Stomach smooth muscle (tissue), 2 donors: ENCODE results near the gene C9orf72.
A peak's percentile ranks its signal among the peaks of the same experiment; 100 is the strongest.

ENCODE experiments used
- H3K27ac ChIP-seq: one replicate; pipeline ENCODE4 v1.7.0; 2013; ENCODE audit warnings: mild to moderate bottlenecking, low read length, inconsistent platforms
- H3K27me3 ChIP-seq, 2 donors: one replicate each; pipeline ENCODE4 v1.7.0; 2013; ENCODE audit warnings: low read length in 2 of 2; ENCODE audit not compliant: insufficient read depth in 2 of 2, control insufficient read depth in 1 of 2
- H3K36me3 ChIP-seq, 2 donors: one replicate each; pipeline ENCODE4 v1.7.0; 2013; ENCODE audit warnings: low read length in 2 of 2; ENCODE audit not compliant: control insufficient read depth in 2 of 2, insufficient read depth in 2 of 2
- H3K4me1 ChIP-seq: one replicate; pipeline ENCODE4 v1.7.0; 2013; ENCODE audit warnings: low read length; ENCODE audit not compliant: control insufficient read depth, insufficient read depth
- H3K4me3 ChIP-seq, 2 donors: one replicate each; pipeline ENCODE4 v1.7.0; 2013; ENCODE audit warnings: low read length in 2 of 2
- H3K9ac ChIP-seq, 2 donors: one replicate each; pipeline ENCODE4 v1.7.0; 2013; ENCODE audit warnings: low read length in 2 of 2, mild to moderate bottlenecking in 1 of 2
- H3K9me3 ChIP-seq, 2 donors: one replicate each; pipeline ENCODE4 v1.7.0; 2013; ENCODE audit warnings: low read length in 2 of 2; ENCODE audit not compliant: control insufficient read depth in 2 of 2
- donor health status: healthy.
- donor health status: Pancreatic carcinoma.

The C9orf72 gene

DNA sequence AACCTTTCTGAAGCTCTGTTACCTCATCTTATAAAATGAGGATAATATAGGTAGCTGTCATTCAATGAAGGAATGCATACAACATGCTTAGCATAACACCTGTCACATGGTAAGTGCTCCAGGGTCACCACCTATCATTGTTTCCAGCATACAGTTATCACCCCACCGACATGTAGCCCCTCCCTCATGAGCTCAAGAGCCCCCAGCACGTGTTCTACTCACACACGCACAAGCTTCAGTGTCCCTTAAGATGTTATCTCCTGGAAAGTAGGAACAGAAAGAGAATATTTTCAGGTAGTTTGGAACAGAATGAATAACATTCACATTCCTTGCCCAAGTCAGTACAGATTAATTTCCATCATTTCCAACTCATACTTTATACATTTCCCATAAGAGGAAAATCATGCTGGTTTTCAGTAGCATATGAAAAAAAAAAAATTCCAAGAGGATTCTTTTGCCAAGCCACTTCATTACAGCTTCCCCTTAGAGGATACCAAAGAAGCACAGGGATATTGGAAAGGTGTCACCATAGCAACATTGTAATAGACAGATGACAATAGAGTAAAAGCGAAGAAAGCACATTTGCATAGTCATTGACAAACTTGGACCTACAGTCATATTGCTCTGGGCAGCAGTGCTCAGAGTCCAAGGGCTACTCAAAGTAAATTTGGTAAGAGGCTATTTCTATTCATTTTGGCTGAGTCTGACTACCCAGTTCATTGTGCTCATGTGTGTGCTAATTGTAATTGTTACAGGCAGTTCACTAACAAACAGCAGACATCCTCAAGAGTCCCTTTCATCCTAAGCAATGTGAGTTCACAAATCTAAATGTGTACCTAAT lies 42.1 kb downstream of the C9orf72 start:
- H3K36me3 ChIP-seq = no peaks in the 10 kb centered on the region
- no peak overlapping the region for H3K4me3 ChIP-seq
- H3K9me3 ChIP-seq = no peaks in the 10 kb centered on the region
- peaks cover 41% of the 10 kb centered on the region for H3K4me1 ChIP-seq
- H3K9ac ChIP-seq = no peak overlapping the region
- H3K27me3 ChIP-seq = no peaks in the 10 kb centered on the region
- H3K27ac ChIP-seq = no peak overlapping the region

GRCh38 chr9:27529316-27530278 lies 43.7 kb downstream of the C9orf72 start, which contains the start of gene MOB3B:
MOB3B (minus strand) TSS chr9:27529814; CDS start chr9:27455550, 74,264 bp downstream.
- Histone ChIP-seq H3K4me3 (peak within 1 kb of the TSS; percentile 84 to 93), H3K9me3 (no peaks in the 10 kb centered on the region), H3K9ac (peak within 1 kb of the TSS; percentile 89 to 95), H3K36me3 (peaks cover 0 to 2% of the 10 kb centered on the region in 2 donors), H3K4me1 (peaks cover 30% of the 10 kb centered on the region), H3K27me3 (no peaks in the 10 kb centered on the region), H3K27ac (peak within 1 kb of the TSS; percentile 95)

GRCh38 chr9:27528886-27529315 lies 44.4 kb downstream of the C9orf72 start:
- peak overlapping the region; percentile 89 to 95 for H3K9ac ChIP-seq
- peak overlapping the region; percentile 95 for H3K27ac ChIP-seq
- H3K4me1 ChIP-seq = peaks cover 24% of the 10 kb centered on the region

DNA sequence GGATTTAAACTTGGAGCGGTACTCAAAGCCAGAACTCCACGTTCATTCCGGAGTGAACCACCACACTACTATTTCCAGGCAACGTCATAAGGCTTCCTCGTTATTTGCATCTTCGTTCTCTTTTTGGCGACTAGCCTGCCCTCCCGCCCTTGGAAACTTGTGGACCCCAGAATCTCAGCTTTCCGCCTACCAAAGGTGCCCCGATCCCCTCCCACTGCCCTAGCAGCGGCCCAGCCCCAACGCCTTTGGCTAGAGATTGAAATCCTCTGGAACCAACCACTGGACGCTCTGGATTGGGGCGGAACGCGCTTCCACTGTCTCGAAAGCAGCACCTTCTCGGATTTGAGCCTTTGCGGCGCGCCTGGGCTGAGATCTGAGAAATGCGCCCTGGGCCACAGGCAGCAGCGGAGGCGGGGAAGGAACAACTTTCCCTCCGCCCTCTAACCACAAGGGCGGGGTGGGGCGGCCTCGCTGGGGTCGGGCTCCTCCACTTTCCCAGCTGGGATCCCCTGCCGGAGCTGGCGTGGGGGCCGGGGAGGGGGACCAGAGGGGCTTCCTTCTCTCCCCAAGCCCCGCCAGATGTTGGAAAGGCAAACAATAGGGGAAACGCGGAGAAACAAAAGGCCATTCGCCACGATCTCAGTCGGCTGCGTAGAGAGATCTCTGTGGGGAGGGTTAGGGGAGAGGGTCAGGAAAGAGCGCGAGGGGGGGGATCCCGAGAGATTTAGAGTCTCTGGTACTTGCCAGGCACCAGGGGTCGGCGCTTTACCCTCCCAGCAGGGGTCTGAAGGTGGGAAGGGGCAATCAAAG lies 45.0 kb downstream of the C9orf72 start:
- Histone ChIP-seq H3K27ac (peak overlapping the region; percentile 95), H3K27me3 (no peaks in the 10 kb centered on the region), H3K4me3 (peak overlapping the region; percentile 84 to 93), H3K36me3 (peaks cover 0 to 2% of the 10 kb centered on the region in 2 donors), H3K9ac (peak overlapping the region; percentile 89 to 95), H3K9me3 (no peaks in the 10 kb centered on the region), H3K4me1 (peaks cover 19% of the 10 kb centered on the region)

More at GRCh38 chr9:27528886-27529315, 44.4 kb downstream of the C9orf72 start:
- Histone ChIP-seq H3K9me3 (no peaks in the 10 kb centered on the region), H3K4me3 (peak overlapping the region; percentile 84 to 93), H3K36me3 (peaks cover 0 to 2% of the 10 kb centered on the region in 2 donors), H3K27me3 (no peaks in the 10 kb centered on the region)

DNA sequence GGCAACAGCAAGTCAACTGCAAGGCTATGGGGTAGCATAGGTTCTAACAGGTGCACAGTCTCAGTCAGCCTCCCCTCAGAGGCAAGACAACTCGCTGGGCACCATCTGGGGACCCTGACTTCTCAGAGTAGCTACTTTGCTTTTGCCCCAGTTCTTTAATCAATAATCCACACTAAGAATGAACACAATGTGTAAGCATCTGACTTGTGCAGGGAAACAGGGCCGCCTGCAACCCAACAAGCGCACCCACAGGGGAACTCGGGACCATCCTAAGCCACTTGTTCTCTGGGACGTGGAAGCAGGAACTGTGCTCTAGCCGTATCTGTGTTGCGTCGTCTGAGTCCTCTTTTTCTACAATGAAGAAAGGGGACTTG lies 45.6 kb downstream of the C9orf72 start:
- Histone ChIP-seq H3K9me3 (no peaks in the 10 kb centered on the region), H3K4me1 (peaks cover 18% of the 10 kb centered on the region), H3K27me3 (no peaks in the 10 kb centered on the region), H3K9ac (peak overlapping the region; percentile 71 to 89), H3K4me3 (peak overlapping the region; percentile 84 to 93), H3K36me3 (peaks cover 0 to 2% of the 10 kb centered on the region in 2 donors), H3K27ac (peak overlapping the region; percentile 95)

GRCh38 chr9:27524236-27524635 lies 49.0 kb downstream of the C9orf72 start, which contains the start of gene IFNK:
IFNK (plus strand) TSS chr9:27524290; CDS start chr9:27524337, 47 bp downstream.
- H3K4me1 ChIP-seq = peaks cover 10% of the 10 kb centered on the region
- no peak within 1 kb of the TSS for H3K27ac ChIP-seq
- no peak within 1 kb of the TSS for H3K9ac ChIP-seq
- peaks cover 0 to 2% of the 10 kb centered on the region in 2 donors for H3K36me3 ChIP-seq
- no peaks in the 10 kb centered on the region for H3K9me3 ChIP-seq
- H3K27me3 ChIP-seq = no peaks in the 10 kb centered on the region
- no peak within 1 kb of the TSS for H3K4me3 ChIP-seq

GRCh38 chr9:27523141-27523540 lies 50.1 kb downstream of the C9orf72 start:
- no peak overlapping the region for H3K9ac ChIP-seq
- H3K9me3 ChIP-seq = no peaks in the 10 kb centered on the region
- no peak overlapping the region for H3K27ac ChIP-seq
- H3K27me3 ChIP-seq = no peaks in the 10 kb centered on the region
- H3K4me1 ChIP-seq = peaks cover 7% of the 10 kb centered on the region
- peaks cover 0 to 2% of the 10 kb centered on the region in 2 donors for H3K36me3 ChIP-seq
- H3K4me3 ChIP-seq = no peak overlapping the region

- Histone ChIP-seq H3K9me3 (no peaks in the 10 kb centered on the region), H3K27me3 (no peaks in the 10 kb centered on the region), H3K36me3 (peaks cover 0 to 2% of the 10 kb centered on the region in 2 donors), H3K4me1 (peaks cover 2% of the 10 kb centered on the region), H3K27ac (no peak overlapping the region), H3K4me3 (no peak overlapping the region), H3K9ac (no peak overlapping the region)
Measured at GRCh38 chr9:27520986-27521385, 52.3 kb downstream of the C9orf72 start.

GRCh38 chr9:27519466-27520465 lies 53.5 kb downstream of the C9orf72 start:
- Histone ChIP-seq H3K4me1 (peaks cover 7% of the 10 kb centered on the region), H3K36me3 (no peaks in the 10 kb centered on the region), H3K4me3 (no peak overlapping the region), H3K27me3 (no peaks in the 10 kb centered on the region), H3K9ac (no peak overlapping the region), H3K9me3 (no peaks in the 10 kb centered on the region), H3K27ac (no peak overlapping the region)
